Calu3 (cell line): Measurements from ENCODE around the gene FTH1. TPM values are rescaled to one million over a fixed set of nuclear protein-coding genes. Genes with fewer than 3 reads are reported as not detected.

Experiments used
- BruUV-seq: library from RNA; stranded (reverse); fragments of 400-500 nt; replicated peaks from 2 replicates; lab custom pipeline; 2021; lab: Mats Ljungman, UMichigan
- CTCF ChIA-PET: fragments of 300-600 bp; sonication (Branson Sonifier 250); formaldehyde crosslinking; loops from one replicate; lab custom pipeline; 2022; ENCODE audit warnings: antibody characterized with exemption; lab: Charles Lee
- DNase-seq: peaks from one replicate; pipeline ENCODE4 v3.0.0; 2022
- H3K27ac Mint-ChIP-seq: one replicate; pipeline ENCODE4 v1.8.0; 2022; ENCODE audit warnings: mixed read lengths; ENCODE audit not compliant: unreplicated experiment
- H3K27me3 Mint-ChIP-seq: one replicate; pipeline ENCODE4 v1.8.0; 2022; ENCODE audit warnings: mixed read lengths; ENCODE audit not compliant: unreplicated experiment
- H3K36me3 Mint-ChIP-seq: one replicate; pipeline ENCODE4 v1.8.0; 2022; ENCODE audit warnings: mild to moderate bottlenecking, moderate library complexity, mixed read lengths; ENCODE audit not compliant: insufficient read depth, unreplicated experiment
- H3K4me1 Mint-ChIP-seq: one replicate; pipeline ENCODE4 v1.8.0; 2022; ENCODE audit warnings: mild to moderate bottlenecking, low read depth, mixed read lengths; ENCODE audit not compliant: unreplicated experiment
- H3K4me3 Mint-ChIP-seq: one replicate; pipeline ENCODE4 v1.8.0; 2022; ENCODE audit warnings: mild to moderate bottlenecking, low read depth, moderate library complexity, mixed read lengths; ENCODE audit not compliant: unreplicated experiment
- H3K9me3 Mint-ChIP-seq: one replicate; pipeline ENCODE4 v1.8.0; 2022; ENCODE audit warnings: low read depth, mixed read lengths; ENCODE audit not compliant: unreplicated experiment
- CTCF ChIP-seq: fragments of 200-600 bp; IDR thresholded peaks from one replicate; pipeline ENCODE4 v1.8.0; 2022; ENCODE audit warnings: antibody characterized with exemption; ENCODE audit not compliant: unreplicated experiment
- intact Hi-C: fragments of 100-400 bp; cut with micrococcal nuclease; formaldehyde crosslinking; loops from one replicate; pipeline ENCODE4 v1.10.0; 2022; ENCODE audit not compliant: unreplicated experiment
- total RNA-seq: library from RNA; stranded (reverse); gene quantifications from 2 replicates; pipeline ENCODE4 v1.2.3, GENCODE V29; 2022

The FTH1 gene
- total RNA-seq, 1 experiment from 2014 or later: 1,555 TPM

GRCh38 chr11:61918251-61918937 is 49.0 kb downstream of the FTH1 start:
- H3K9me3 Mint-ChIP-seq: no peaks in the 10 kb centered on the region
- peak overlapping the region; percentile 77 for H3K27ac Mint-ChIP-seq
- peaks cover 11% of the 10 kb centered on the region for H3K36me3 Mint-ChIP-seq
- H3K4me1 Mint-ChIP-seq: peaks cover 8% of the 10 kb centered on the region
- DNase-seq: no peak
- peaks cover 98% of the 10 kb centered on the region for H3K27me3 Mint-ChIP-seq
- CTCF ChIA-PET: no interaction called here
- intact Hi-C loops: no loop called here
- peak overlapping the region; percentile 79 for H3K4me3 Mint-ChIP-seq
- TF ChIP-seq CTCF: no peak
- BruUV-seq: no TSS peak

GRCh38 chr11:61917334-61918109 is 49.9 kb downstream of the FTH1 start, which contains the start of gene RAB3IL1:
RAB3IL1 (minus strand) TSS chr11:61917566; CDS start chr11:61917367, 199 bp downstream.
- intact Hi-C loops: no loop called here

GRCh38 chr11:61916737-61917333 is 50.6 kb downstream of the FTH1 start:
- no peak for TF ChIP-seq CTCF
- H3K4me1 Mint-ChIP-seq: peaks cover 8% of the 10 kb centered on the region
- H3K27ac Mint-ChIP-seq: no peak overlapping the region
- intact Hi-C loops: no loop called here
- DNase-seq: no peak
- H3K9me3 Mint-ChIP-seq: no peaks in the 10 kb centered on the region
- CTCF ChIA-PET: interaction anchor here (0.6 kb wide), 1 partner anchor 91 kb away, joined by 3 read pairs; no protein-coding TSS in a partner anchor
- peaks cover 11% of the 10 kb centered on the region for H3K36me3 Mint-ChIP-seq
- H3K4me3 Mint-ChIP-seq: peak overlapping the region; percentile 79
- peaks cover 100% of the 10 kb centered on the region for H3K27me3 Mint-ChIP-seq
- no TSS peak for BruUV-seq

More at GRCh38 chr11:61917334-61918109, 49.9 kb downstream of the FTH1 start, which contains the start of gene RAB3IL1:
- Mint-ChIP-seq H3K27me3 (peaks cover 98% of the 10 kb centered on the region), H3K36me3 (peaks cover 11% of the 10 kb centered on the region), H3K4me3 (peak within 1 kb of the TSS; percentile 79), H3K27ac (peak within 1 kb of the TSS; percentile 77), H3K9me3 (no peaks in the 10 kb centered on the region), H3K4me1 (peaks cover 8% of the 10 kb centered on the region)
- CTCF ChIA-PET: interaction anchor here (0.6 to 0.8 kb wide), 2 partner anchors 90 to 153 kb away, joined by 3 read pairs; no protein-coding TSS in a partner anchor
- peak; percentile 42 for DNase-seq
- TF ChIP-seq CTCF: no peak
- no TSS peak for BruUV-seq

- intact Hi-C loops: no loop called here
- no peak overlapping the region for H3K27ac Mint-ChIP-seq
- BruUV-seq: no TSS peak
- H3K4me3 Mint-ChIP-seq: no peak overlapping the region
- no peak for DNase-seq
- peaks cover 82% of the 10 kb centered on the region for H3K27me3 Mint-ChIP-seq
- no peaks in the 10 kb centered on the region for H3K9me3 Mint-ChIP-seq
- CTCF ChIA-PET: interaction anchor here (0.7 to 1.5 kb wide), 2 partner anchors 42 to 74 kb away, joined by 3 to 4 read pairs; no protein-coding TSS in a partner anchor
- no peak for TF ChIP-seq CTCF
- peaks cover 11% of the 10 kb centered on the region for H3K36me3 Mint-ChIP-seq
- no peaks in the 10 kb centered on the region for H3K4me1 Mint-ChIP-seq
Measured at GRCh38 chr11:61914471-61915171, 52.8 kb downstream of the FTH1 start.
